KMS-11 (cell line): ENCODE results near the gene SOCS1.
A peak's percentile ranks its signal among the peaks of the same experiment; 100 is the strongest.

Experiments used
- H2AFZ ChIP-seq: fragments of 200-600 bp; sonication (generic); 2 replicates; pipeline ENCODE4 v1.6.1; 2016; ENCODE audit warnings: antibody characterized with exemption, mixed run types, low read depth
- H3K27ac ChIP-seq: fragments of 200-600 bp; sonication (generic); 2 replicates; pipeline ENCODE4 v1.6.1; 2016; ENCODE audit warnings: mild to moderate bottlenecking, mixed run types
- H3K27me3 ChIP-seq: fragments of 200-600 bp; sonication (generic); 2 replicates; pipeline ENCODE4 v1.6.1; 2017; ENCODE audit warnings: mild to moderate bottlenecking, low read depth, mixed run types, moderate library complexity; ENCODE audit not compliant: insufficient read depth
- H3K36me3 ChIP-seq: fragments of 200-600 bp; sonication (generic); 2 replicates; pipeline ENCODE4 v1.6.1; 2017; ENCODE audit warnings: mild to moderate bottlenecking, mixed run types; ENCODE audit not compliant: insufficient read depth
- H3K4me1 ChIP-seq: fragments of 200-600 bp; sonication (generic); 2 replicates; pipeline ENCODE4 v1.6.1; 2016; ENCODE audit warnings: mild to moderate bottlenecking, low read depth, mixed run types; ENCODE audit not compliant: poor library complexity, severe bottlenecking
- H3K4me2 ChIP-seq: fragments of 200-600 bp; sonication (generic); 2 replicates; pipeline ENCODE4 v1.7.0; 2016; ENCODE audit warnings: mild to moderate bottlenecking, mixed run types
- H3K4me3 ChIP-seq: fragments of 200-600 bp; sonication (generic); IDR thresholded peaks from 2 replicates; pipeline ENCODE4 v1.6.1; 2017; ENCODE audit warnings: low read depth, low read length, mixed read lengths; ENCODE audit not compliant: insufficient read depth
- H3K79me2 ChIP-seq: fragments of 200-600 bp; sonication (generic); 2 replicates; pipeline ENCODE4 v1.6.1; 2016; ENCODE audit warnings: low read depth, mixed run types; ENCODE audit not compliant: insufficient read depth
- H3K9ac ChIP-seq: fragments of 200-600 bp; sonication (generic); 2 replicates; pipeline ENCODE4 v1.6.1; 2016; ENCODE audit warnings: mild to moderate bottlenecking, mixed run types
- H4K20me1 ChIP-seq: fragments of 200-600 bp; sonication (generic); 2 replicates; pipeline ENCODE4 v1.6.1; 2016; ENCODE audit warnings: mild to moderate bottlenecking, mixed run types; ENCODE audit not compliant: insufficient read depth
- TF ChIP-seq, protein P1 (sequence below): fragments of 200-600 bp; sonication (generic); conservative IDR thresholded peaks from 2 replicates; pipeline ENCODE4 v1.6.1; 2017; ENCODE audit warnings: low read depth, mild to moderate bottlenecking, antibody characterized with exemption, low read length, moderate library complexity, mixed read lengths

The SOCS1 gene

DNA sequence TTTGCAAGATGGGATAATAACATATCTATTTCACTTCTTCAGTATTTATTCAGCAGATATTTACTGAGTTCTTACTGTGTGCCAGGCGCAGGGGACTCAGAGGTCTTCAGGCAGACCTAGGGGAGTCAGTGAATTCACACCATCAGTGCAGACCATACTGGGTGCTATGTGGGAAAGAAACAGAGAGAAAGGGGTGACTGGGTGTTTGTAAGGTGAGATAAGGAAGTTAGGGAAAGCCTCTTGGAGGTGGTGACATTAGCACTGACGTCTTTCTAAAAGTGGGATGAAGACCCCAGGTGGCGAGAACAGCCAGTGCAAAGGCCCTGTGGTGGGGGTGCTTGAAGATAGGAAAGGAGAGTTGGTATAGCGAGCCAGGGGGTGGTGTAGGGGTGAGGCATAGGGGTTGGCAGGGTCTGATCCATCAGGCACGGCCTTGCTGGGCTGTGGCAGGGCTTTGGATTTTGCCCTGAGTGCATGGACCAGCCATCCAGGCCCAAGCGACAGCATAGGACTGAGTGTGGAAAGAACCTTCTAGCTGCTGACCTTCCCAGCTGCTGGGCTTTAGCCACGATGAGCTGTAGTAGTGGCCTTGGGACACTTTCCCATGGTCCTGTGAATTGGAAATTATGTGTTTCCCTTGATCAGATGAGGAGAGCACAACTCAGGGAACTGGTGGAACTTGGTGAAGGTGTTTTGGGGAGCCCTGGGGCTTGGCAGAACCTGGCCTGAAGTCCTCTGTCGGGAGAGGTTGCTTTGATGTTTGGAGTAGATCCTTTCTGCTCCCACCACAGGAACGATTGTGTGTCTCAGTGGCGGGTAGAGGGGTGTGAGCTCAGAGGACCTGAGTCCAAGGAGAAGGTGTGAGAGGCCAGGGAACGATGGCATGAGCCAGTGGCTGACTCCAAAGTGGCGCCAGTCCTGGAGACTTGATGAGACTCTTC, 3.9 kb upstream of the SOCS1 start:
- peaks cover 29% of the 10 kb centered on the region for H3K4me1 ChIP-seq
- TF ChIP-seq, protein P1, sequence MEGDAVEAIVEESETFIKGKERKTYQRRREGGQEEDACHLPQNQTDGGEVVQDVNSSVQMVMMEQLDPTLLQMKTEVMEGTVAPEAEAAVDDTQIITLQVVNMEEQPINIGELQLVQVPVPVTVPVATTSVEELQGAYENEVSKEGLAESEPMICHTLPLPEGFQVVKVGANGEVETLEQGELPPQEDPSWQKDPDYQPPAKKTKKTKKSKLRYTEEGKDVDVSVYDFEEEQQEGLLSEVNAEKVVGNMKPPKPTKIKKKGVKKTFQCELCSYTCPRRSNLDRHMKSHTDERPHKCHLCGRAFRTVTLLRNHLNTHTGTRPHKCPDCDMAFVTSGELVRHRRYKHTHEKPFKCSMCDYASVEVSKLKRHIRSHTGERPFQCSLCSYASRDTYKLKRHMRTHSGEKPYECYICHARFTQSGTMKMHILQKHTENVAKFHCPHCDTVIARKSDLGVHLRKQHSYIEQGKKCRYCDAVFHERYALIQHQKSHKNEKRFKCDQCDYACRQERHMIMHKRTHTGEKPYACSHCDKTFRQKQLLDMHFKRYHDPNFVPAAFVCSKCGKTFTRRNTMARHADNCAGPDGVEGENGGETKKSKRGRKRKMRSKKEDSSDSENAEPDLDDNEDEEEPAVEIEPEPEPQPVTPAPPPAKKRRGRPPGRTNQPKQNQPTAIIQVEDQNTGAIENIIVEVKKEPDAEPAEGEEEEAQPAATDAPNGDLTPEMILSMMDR = no peak
- H3K27me3 ChIP-seq = peaks cover 2% of the 10 kb centered on the region; the same call in 1 of the 2 replicates
- no peak overlapping the region for H3K4me2 ChIP-seq
- H3K27ac ChIP-seq = no peak overlapping the region
- H3K79me2 ChIP-seq = no peaks in the 10 kb centered on the region
- H3K4me3 ChIP-seq = no peak overlapping the region
- no peak overlapping the region for H3K9ac ChIP-seq
- H4K20me1 ChIP-seq = no peaks in the 10 kb centered on the region
- H2AFZ ChIP-seq = no peak overlapping the region
- H3K36me3 ChIP-seq = no peaks in the 10 kb centered on the region

DNA sequence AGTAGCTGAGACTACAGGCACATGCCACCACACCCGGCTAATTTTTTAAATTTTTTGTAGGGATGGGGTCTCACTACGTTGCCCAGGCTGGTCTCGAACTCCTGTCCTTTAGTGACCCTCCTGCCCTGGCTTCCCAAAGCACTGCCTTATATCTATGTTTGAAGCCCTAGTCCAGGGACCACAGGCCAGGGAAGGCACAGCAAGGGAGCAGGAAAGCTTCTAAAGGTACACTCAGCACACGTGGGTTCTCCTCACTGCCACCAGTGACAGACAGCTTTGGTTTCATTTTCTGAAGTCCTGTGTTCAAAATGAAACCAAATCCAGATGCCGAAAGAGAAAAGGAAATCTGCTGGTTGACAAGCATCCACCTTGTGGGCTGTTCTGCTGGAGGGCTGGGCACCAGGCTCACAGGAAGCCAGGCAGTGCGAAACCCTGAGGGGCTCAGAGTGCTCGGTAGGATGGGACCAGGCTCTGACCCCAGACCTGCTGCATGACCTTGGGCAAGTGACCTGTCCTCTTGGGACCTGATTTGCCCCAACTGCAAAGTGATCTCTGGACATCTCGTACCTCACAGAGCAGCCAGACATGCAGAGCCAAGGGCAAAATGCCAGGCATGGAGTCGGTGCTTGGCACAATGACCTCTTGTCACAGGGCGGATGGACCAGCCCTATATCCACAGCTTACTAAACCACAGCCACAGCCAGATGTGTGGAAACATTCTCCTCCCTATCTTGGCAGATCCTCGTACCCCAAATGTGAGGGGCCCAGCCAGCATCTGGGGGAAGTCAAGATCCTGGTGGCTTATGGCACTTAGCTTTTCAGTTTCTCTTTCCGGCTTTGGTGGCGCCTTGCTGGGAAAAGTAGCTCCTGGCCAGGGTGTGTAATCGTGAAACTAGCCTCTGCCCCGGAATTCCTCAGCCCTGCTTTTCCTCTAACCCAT, 2.8 kb upstream of the SOCS1 start:
- Histone ChIP-seq H3K4me3 (no peak overlapping the region), H4K20me1 (no peaks in the 10 kb centered on the region), H3K79me2 (no peaks in the 10 kb centered on the region), H3K27me3 (peaks cover 2% of the 10 kb centered on the region; the same call in 1 of the 2 replicates), H2AFZ (peak overlapping the region; percentile 4; the same call in 1 of the 2 replicates), H3K4me1 (peaks cover 32% of the 10 kb centered on the region), H3K4me2 (peak overlapping the region; percentile 30), H3K36me3 (no peaks in the 10 kb centered on the region), H3K9ac (peak overlapping the region; percentile 1; the same call in 1 of the 2 replicates), H3K27ac (no peak overlapping the region; the same call in 1 of the 2 replicates)
- TF ChIP-seq, protein P1 = no peak

DNA sequence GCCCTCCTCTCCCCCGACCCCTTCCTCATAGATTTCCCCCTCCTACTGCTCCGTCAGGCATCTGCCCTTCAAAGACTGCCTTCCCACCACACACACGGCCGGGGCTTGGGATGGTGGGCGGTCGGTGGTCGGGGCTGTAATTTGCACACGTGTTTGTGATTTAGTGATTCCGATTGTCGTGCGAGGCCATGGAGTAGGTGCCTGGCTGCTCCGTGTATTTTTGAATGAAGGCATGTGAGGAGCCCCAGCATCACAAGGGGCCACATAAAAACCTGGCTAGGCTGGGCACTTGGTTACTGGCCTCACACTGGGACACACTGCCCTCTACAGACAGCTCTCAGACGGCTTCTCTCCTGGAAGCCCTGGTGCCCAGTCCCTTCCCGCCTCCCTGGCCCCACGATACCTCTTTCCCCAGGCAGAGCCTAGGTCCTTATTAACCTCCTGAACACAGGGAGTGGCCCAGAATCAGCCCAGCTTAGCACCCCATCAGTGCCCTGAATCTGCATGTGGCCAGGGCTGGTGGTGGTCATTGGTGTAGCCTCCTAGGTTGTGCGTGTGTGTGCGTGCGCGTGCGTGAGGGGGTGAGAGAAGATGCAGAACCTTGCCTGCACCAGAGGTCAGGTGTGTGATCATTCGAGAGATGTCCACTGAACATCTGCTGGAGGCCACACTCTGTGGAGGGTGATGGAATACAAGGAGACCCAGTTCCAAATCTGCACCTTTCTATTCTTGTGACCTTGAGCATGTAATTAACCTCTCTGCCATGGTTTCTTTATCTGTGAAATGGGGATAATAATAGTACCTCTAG, 1.3 kb upstream of the SOCS1 start:
- H3K36me3 ChIP-seq = no peaks in the 10 kb centered on the region
- H3K79me2 ChIP-seq = no peaks in the 10 kb centered on the region
- H3K4me1 ChIP-seq = peaks cover 34% of the 10 kb centered on the region
- peak overlapping the region; percentile 77 for H2AFZ ChIP-seq
- peaks cover 2% of the 10 kb centered on the region; the same call in 1 of the 2 replicates for H3K27me3 ChIP-seq
- TF ChIP-seq, protein P1 = peak; percentile 59
- no peak overlapping the region for H3K27ac ChIP-seq
- H4K20me1 ChIP-seq = no peaks in the 10 kb centered on the region
- peak overlapping the region; percentile 98 for H3K4me2 ChIP-seq
- no peak overlapping the region; the same call in 1 of the 2 replicates for H3K9ac ChIP-seq
- H3K4me3 ChIP-seq = no peak overlapping the region

DNA sequence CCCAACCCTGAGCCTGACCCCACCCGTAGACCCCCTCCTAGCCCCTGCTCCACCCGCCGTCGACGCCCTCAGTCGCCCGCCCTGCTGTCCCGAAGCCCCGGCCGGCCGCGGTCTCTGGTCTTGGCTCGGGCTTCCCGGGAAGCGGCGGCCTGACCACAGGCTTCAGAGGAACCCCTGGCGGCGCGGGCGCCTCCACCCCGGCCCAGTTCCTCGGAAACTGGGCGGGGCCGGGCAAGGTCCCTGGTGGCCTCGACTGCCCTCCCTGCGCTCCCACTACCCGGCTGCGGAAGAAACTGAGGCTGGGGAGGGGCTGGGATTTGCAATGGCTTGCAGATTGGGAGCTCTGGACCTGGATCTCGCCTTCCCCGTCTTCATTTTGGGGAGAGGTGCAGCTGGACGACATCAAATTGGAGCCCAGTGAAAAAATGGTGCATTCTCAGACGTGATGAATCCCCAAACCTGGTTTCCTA, 692 bp upstream of the SOCS1 start:
- Histone ChIP-seq H3K27me3 (no peaks in the 10 kb centered on the region; the same call in 1 of the 2 replicates), H3K4me1 (peaks cover 34% of the 10 kb centered on the region), H4K20me1 (no peaks in the 10 kb centered on the region), H2AFZ (peak overlapping the region; percentile 77), H3K4me2 (peak overlapping the region; percentile 98), H3K4me3 (no peak overlapping the region), H3K36me3 (no peaks in the 10 kb centered on the region), H3K9ac (peak overlapping the region; percentile 77), H3K27ac (peak overlapping the region; percentile 48), H3K79me2 (no peaks in the 10 kb centered on the region)
- TF ChIP-seq, protein P1 = no peak
